ENCODE measurements around the gene MGAT1. TPM values are rescaled to one million over a fixed set of nuclear protein-coding genes. Genes with fewer than 3 reads are reported as not detected.

The MGAT1 gene
- total RNA-seq, 1 experiment from 2014 or later: 72.7 TPM

GRCh38 chr5:180849827-180850226 lies 47.2 kb upstream of the MGAT1 start:
- Histone ChIP-seq H2BK15ac (ENCODE audit: low read depth, low read length) (no peak overlapping the region), H3K79me2 (ENCODE audit: insufficient read depth, low read length) (no peaks in the 10 kb centered on the region), H2AK5ac (ENCODE audit: insufficient read length, low read length) (no peak overlapping the region), H3K4me1 (ENCODE audit: insufficient read depth, low read length) (no peaks in the 10 kb centered on the region), H4K91ac (ENCODE audit: insufficient read length, low read depth, low read length) (no peak overlapping the region), H3T11ph (ENCODE audit: low read length) (no peak overlapping the region), H2BK5ac (ENCODE audit: insufficient read length, low read length) (no peak overlapping the region), H3K56ac (ENCODE audit: insufficient read length, low read depth, low read length) (no peak overlapping the region), H3K4ac (ENCODE audit: low read depth, low read length) (no peak overlapping the region), H4K20me1 (ENCODE audit: control insufficient read depth, insufficient read depth, insufficient read length) (no peaks in the 10 kb centered on the region), H3K27ac (ENCODE audit: insufficient read length, low read depth, low read length) (no peak overlapping the region), H3K9ac (ENCODE audit: extremely low read depth, insufficient read length, low read length) (no peak overlapping the region), H4K8ac (replicated peaks; ENCODE audit: insufficient read length, low read depth, low read length) (no peak overlapping the region), H3K79me1 (ENCODE audit: insufficient read depth, low read depth, low read length, poor library complexity, severe bottlenecking) (peaks cover 2% of the 10 kb centered on the region), H3K23me2 (ENCODE audit: insufficient read length, low read depth, low read length, poor library complexity, severe bottlenecking) (no peaks in the 10 kb centered on the region), H3K14ac (ENCODE audit: insufficient read depth, low read length) (no peak overlapping the region), H4K5ac (ENCODE audit: insufficient read length, low read depth, low read length) (no peak overlapping the region), H2AFZ (ENCODE audit: low read length) (no peak overlapping the region), H2BK120ac (ENCODE audit: low read depth, low read length, poor library complexity, severe bottlenecking) (no peak overlapping the region), H2BK20ac (ENCODE audit: low read depth, low read length, poor library complexity, severe bottlenecking) (no peak overlapping the region), H3K27me3 (ENCODE audit: insufficient read depth, low read length) (no peaks in the 10 kb centered on the region), H3K23ac (ENCODE audit: insufficient read length, low read depth, low read length) (no peak overlapping the region), H3K4me2 (ENCODE audit: insufficient read depth, insufficient read length, low read length) (no peak overlapping the region), H3K9me3 (ENCODE audit: control insufficient read depth, low read depth, low read length) (peaks cover 55% of the 10 kb centered on the region), H2BK12ac (ENCODE audit: insufficient read length, low read depth, low read length) (no peak overlapping the region), H3K18ac (ENCODE audit: insufficient read length, low read depth, low read length) (no peak overlapping the region)
- H3K9me3 Mint-ChIP-seq: peaks cover 85 to 87% of the 10 kb centered on the region in 2 experiments
- peaks cover 0 to under 1% of the 10 kb centered on the region in 2 experiments; a peak in 2 of 4 replicates for H3K4me1 Mint-ChIP-seq
- H3K27ac Mint-ChIP-seq: no peak overlapping the region
- no peak for DNase-seq
- WGBS (ENCODE audit: extremely low coverage, insufficient read length, low lambda C conversion rate): no CpG with 5 or more reads among the region's 4 CpGs
- H3K27me3 Mint-ChIP-seq (ENCODE audit: low read depth): peaks cover 34% of the 10 kb centered on the region
- no peak for TF ChIP-seq CTCF (conservative IDR thresholded peaks at IDR 0.05)
- peaks cover 95 to 97% (median 96%) of the 10 kb centered on the region in 3 experiments for H3K36me3 Mint-ChIP-seq (ENCODE audit: insufficient read depth in 1 of 3, low read depth in 3 of 3)
- H3K4me3 Mint-ChIP-seq: no peak overlapping the region
